ENCODE results near the gene BGLAP. TPM values are rescaled to one million over a fixed set of nuclear protein-coding genes. Genes with fewer than 3 reads are reported as not detected.

Gene BGLAP
- polyA plus RNA-seq, 1 donor from 2014 or later: 2.5 TPM

DNA sequence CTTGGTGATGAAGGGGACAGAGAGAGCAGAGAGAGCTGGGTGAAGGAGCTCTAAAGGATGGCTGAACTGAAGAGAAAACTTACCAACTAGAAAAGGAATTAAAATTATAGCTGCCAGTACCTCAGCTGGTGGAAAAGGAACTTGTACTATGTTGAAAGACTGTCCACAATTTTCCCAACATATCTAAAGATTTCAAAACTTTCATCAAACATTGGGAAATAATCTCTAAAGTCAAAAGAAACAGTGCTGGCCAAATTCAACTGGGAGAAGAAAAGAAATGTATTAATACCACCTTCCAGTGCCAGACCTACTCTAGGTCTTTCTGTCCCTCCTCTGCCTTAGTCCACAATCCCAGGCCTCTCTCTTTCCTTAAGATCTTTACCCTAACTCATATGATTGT is 34.5 kb downstream of the BGLAP start:
- Histone ChIP-seq H3K4me2 (ENCODE audit: low read length) (no peak overlapping the region), H3K9ac (ENCODE audit: low read length) (no peak overlapping the region), H3K36me3 (ENCODE audit: insufficient read depth, low read length) (peaks cover 9% of the 10 kb centered on the region), H3K9me2 (ENCODE audit: insufficient read depth, low read length) (no peaks in the 10 kb centered on the region), H4K20me1 (ENCODE audit: insufficient read depth) (no peaks in the 10 kb centered on the region), H3K27ac (ENCODE audit: low read length) (no peak overlapping the region), H3K79me2 (replicated peaks; ENCODE audit: insufficient read depth, low read length) (peaks cover 24% of the 10 kb centered on the region), H3K4me3 (ENCODE audit: low read length) (no peak overlapping the region), H3K27me3 (ENCODE audit: insufficient read depth, low read depth, low read length) (no peaks in the 10 kb centered on the region), H2AFZ (ENCODE audit: low read depth, low read length) (no peak overlapping the region), H3F3A (ENCODE audit: insufficient read depth, low read length, poor library complexity, severe bottlenecking) (no peaks in the 10 kb centered on the region), H3K9me3 (ENCODE audit: low read length) (no peaks in the 10 kb centered on the region)
- no peak for TF ChIP-seq TAF1 (IDR thresholded peaks at IDR 0.05; ENCODE audit: low read depth)
- TF ChIP-seq, protein P1, sequence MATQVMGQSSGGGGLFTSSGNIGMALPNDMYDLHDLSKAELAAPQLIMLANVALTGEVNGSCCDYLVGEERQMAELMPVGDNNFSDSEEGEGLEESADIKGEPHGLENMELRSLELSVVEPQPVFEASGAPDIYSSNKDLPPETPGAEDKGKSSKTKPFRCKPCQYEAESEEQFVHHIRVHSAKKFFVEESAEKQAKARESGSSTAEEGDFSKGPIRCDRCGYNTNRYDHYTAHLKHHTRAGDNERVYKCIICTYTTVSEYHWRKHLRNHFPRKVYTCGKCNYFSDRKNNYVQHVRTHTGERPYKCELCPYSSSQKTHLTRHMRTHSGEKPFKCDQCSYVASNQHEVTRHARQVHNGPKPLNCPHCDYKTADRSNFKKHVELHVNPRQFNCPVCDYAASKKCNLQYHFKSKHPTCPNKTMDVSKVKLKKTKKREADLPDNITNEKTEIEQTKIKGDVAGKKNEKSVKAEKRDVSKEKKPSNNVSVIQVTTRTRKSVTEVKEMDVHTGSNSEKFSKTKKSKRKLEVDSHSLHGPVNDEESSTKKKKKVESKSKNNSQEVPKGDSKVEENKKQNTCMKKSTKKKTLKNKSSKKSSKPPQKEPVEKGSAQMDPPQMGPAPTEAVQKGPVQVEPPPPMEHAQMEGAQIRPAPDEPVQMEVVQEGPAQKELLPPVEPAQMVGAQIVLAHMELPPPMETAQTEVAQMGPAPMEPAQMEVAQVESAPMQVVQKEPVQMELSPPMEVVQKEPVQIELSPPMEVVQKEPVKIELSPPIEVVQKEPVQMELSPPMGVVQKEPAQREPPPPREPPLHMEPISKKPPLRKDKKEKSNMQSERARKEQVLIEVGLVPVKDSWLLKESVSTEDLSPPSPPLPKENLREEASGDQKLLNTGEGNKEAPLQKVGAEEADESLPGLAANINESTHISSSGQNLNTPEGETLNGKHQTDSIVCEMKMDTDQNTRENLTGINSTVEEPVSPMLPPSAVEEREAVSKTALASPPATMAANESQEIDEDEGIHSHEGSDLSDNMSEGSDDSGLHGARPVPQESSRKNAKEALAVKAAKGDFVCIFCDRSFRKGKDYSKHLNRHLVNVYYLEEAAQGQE (IDR thresholded peaks at IDR 0.05; ENCODE audit: borderline replicate concordance): no peak
- no peak for TF ChIP-seq SMC3 (conservative IDR thresholded peaks at IDR 0.05; ENCODE audit: poor library complexity)
- no peak for TF ChIP-seq EZH2 (IDR thresholded peaks at IDR 0.05; ENCODE audit: borderline replicate concordance, insufficient read depth, low read length, poor library complexity, severe bottlenecking)
- no peak for TF ChIP-seq POLR2AphosphoS5 (IDR thresholded peaks at IDR 0.05)
- TF ChIP-seq RAD21 (conservative IDR thresholded peaks at IDR 0.05): no peak
- TF ChIP-seq MXI1 (conservative IDR thresholded peaks at IDR 0.05; ENCODE audit: poor library complexity, severe bottlenecking): no peak
- TF ChIP-seq, protein P2, sequence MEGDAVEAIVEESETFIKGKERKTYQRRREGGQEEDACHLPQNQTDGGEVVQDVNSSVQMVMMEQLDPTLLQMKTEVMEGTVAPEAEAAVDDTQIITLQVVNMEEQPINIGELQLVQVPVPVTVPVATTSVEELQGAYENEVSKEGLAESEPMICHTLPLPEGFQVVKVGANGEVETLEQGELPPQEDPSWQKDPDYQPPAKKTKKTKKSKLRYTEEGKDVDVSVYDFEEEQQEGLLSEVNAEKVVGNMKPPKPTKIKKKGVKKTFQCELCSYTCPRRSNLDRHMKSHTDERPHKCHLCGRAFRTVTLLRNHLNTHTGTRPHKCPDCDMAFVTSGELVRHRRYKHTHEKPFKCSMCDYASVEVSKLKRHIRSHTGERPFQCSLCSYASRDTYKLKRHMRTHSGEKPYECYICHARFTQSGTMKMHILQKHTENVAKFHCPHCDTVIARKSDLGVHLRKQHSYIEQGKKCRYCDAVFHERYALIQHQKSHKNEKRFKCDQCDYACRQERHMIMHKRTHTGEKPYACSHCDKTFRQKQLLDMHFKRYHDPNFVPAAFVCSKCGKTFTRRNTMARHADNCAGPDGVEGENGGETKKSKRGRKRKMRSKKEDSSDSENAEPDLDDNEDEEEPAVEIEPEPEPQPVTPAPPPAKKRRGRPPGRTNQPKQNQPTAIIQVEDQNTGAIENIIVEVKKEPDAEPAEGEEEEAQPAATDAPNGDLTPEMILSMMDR (IDR thresholded peaks at IDR 0.05; ENCODE audit: poor library complexity, severe bottlenecking): no peak
- TF ChIP-seq EP300 (conservative IDR thresholded peaks at IDR 0.05; ENCODE audit: poor library complexity, severe bottlenecking): no peak

DNA sequence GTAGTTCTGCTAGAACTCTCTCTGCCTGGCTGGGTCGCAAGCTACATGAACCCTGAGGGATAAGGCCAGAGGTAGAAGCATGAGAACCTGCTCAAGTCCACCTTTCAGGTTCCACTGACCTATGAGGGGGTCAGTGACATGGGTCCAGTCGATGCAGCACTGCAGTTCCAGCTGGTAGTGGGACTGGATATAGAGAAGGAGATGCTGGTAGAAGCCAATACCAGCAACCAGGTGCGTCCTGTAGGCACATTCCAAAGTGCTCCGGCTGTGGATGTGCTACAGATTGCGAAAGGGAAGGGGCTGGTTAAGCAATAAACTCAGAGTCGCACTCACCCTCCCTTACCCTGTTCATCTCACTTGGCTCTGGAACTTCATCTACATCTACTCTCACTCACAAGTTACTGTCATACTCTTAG is 35.0 kb downstream of the BGLAP start:
- Histone ChIP-seq H3K4me3 (ENCODE audit: low read length) (no peak overlapping the region), H2AFZ (ENCODE audit: low read depth, low read length) (no peak overlapping the region), H3F3A (ENCODE audit: insufficient read depth, low read length, poor library complexity, severe bottlenecking) (no peaks in the 10 kb centered on the region), H3K79me2 (replicated peaks; ENCODE audit: insufficient read depth, low read length) (peaks cover 29% of the 10 kb centered on the region), H3K36me3 (ENCODE audit: insufficient read depth, low read length) (peaks cover 9% of the 10 kb centered on the region), H4K20me1 (ENCODE audit: insufficient read depth) (no peaks in the 10 kb centered on the region), H3K27ac (ENCODE audit: low read length) (no peak overlapping the region), H3K4me2 (ENCODE audit: low read length) (no peak overlapping the region), H3K9me3 (ENCODE audit: low read length) (no peaks in the 10 kb centered on the region), H3K9me2 (ENCODE audit: insufficient read depth, low read length) (no peaks in the 10 kb centered on the region), H3K9ac (ENCODE audit: low read length) (no peak overlapping the region), H3K27me3 (ENCODE audit: insufficient read depth, low read depth, low read length) (no peaks in the 10 kb centered on the region)
- TF ChIP-seq EZH2 (IDR thresholded peaks at IDR 0.05; ENCODE audit: borderline replicate concordance, insufficient read depth, low read length, poor library complexity, severe bottlenecking) (no peak), POLR2AphosphoS5 (IDR thresholded peaks at IDR 0.05) (no peak), MXI1 (conservative IDR thresholded peaks at IDR 0.05; ENCODE audit: poor library complexity, severe bottlenecking) (no peak), SMC3 (conservative IDR thresholded peaks at IDR 0.05; ENCODE audit: poor library complexity) (no peak), EP300 (conservative IDR thresholded peaks at IDR 0.05; ENCODE audit: poor library complexity, severe bottlenecking) (no peak), RAD21 (conservative IDR thresholded peaks at IDR 0.05) (no peak), TAF1 (IDR thresholded peaks at IDR 0.05; ENCODE audit: low read depth) (no peak)
- TF ChIP-seq, protein P2 (IDR thresholded peaks at IDR 0.05; ENCODE audit: poor library complexity, severe bottlenecking): no peak
- TF ChIP-seq, protein P1 (IDR thresholded peaks at IDR 0.05; ENCODE audit: borderline replicate concordance): no peak
